ENCODE results near the gene CBX4. TPM values are rescaled to one million over a fixed set of nuclear protein-coding genes. Genes with fewer than 3 reads are reported as not detected.
A peak's percentile ranks its signal among the peaks of the same experiment; 100 is the strongest.

Gene CBX4
- 10 to 100 TPM; 12.7 to 16.8 TPM for total RNA-seq

GRCh38 chr17:79839356-79840268, at the start of gene CBX4:
Gene CBX4, minus strand, starts transcription at chr17:79839440. Its CDS starts 189 bp downstream, at chr17:79839251.
- peaks cover 0 to 11% of the 10 kb centered on the region in 2 donors for H3K36me3 Mint-ChIP-seq
- H3K27ac Mint-ChIP-seq: peak within 1 kb of the TSS; percentile 37 to 83
- H3K9me3 Mint-ChIP-seq: no peaks in the 10 kb centered on the region
- peak; percentile 79 to 85 for ATAC-seq
- DNase-seq (ENCODE audit: low spot score in 2 of 2): peak; percentile 82 to 87

- ATAC-seq: no peak
- no peak for DNase-seq (ENCODE audit: low spot score in 2 of 2)
- no peaks in the 10 kb centered on the region for H3K36me3 Mint-ChIP-seq
- no peak overlapping the region for H3K27ac Mint-ChIP-seq
- no peaks in the 10 kb centered on the region for H3K9me3 Mint-ChIP-seq
These were observed 48.8 kb upstream of the CBX4 start for GRCh38 chr17:79888009-79888540.

DNA sequence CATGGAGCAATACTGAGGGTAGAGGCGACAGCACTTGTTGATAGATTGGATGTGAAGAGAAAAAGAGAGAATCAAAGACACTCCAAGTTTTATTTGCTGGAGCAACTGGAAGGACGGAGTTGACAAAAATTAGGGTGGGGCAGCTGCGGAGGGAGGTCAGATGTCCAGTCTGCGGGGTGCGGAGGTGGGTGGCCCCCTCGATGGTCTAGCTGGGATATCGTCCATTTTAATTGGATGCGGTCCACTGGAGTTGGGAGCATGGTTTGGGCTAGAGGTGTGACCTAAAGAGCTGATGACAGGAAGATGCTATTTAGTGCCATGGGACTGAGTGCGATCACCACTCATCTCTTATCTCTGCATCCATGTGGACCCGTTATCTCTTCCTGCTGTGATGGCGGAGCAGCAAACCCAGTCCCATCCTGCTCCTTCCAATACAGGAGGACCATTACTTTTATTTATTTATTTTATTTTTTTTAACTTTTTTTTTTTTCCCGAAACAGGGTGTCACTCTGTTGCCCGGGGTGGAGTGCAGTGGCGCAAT, 48.3 kb upstream of the CBX4 start:
- Mint-ChIP-seq H3K9me3 (no peaks in the 10 kb centered on the region), H3K36me3 (no peaks in the 10 kb centered on the region), H3K27ac (no peak overlapping the region)
- ATAC-seq: no peak
- no peak for DNase-seq (ENCODE audit: low spot score in 2 of 2)

DNA sequence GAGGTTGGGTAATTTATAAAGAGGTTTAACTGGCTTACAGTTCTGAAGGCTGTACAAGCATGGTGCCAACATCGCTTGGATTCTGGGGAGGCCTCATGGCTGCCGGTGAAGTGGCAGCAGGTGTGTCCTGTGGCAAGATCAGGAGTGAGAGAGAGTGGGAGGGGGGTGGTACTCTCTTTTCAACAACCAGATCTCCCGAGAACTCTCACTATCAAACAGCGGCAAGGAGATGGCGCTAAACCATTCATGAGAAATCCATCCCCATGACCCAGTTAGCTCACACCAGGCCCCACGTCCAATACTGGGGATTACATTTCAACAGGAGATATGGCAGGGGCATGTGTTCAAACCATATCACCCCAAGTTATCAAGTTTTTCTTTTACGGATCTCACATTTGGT, 44.0 kb upstream of the CBX4 start:
- H3K27ac Mint-ChIP-seq: no peak overlapping the region
- no peaks in the 10 kb centered on the region for H3K9me3 Mint-ChIP-seq
- ATAC-seq: no peak
- no peak for DNase-seq (ENCODE audit: low spot score in 2 of 2)
- H3K36me3 Mint-ChIP-seq: no peaks in the 10 kb centered on the region

DNA sequence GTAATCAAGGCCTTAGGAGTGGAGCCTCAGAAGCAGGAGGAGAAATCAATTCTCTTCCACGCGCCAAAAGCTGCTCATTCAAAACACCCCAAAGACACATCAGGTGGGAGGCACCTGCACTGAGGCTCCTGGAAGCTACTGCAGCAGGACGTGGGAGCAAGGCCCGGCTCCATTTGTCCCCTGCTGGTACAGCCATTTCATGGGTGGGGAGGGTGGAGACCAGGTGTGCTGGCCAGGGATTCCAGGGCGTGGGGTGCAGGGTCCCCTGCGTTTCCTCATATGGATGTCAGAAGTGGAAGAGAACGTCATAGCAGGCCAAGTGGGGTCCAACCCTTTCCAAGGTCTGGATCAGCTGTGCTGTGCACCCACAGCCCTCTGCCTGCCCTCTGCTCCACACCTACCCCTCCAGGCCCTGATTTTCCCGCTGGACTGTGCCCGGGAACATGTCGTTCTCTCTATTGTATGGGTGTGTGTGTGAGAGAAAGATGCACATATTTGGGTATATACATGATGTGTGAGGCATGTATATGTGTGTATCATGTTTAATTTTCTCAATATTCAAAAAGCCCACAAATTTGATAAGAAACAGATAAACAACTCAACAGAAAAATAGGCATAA, 39.2 kb upstream of the CBX4 start:
- no peak overlapping the region for H3K27ac Mint-ChIP-seq
- H3K9me3 Mint-ChIP-seq: no peaks in the 10 kb centered on the region
- no peak for ATAC-seq
- no peaks in the 10 kb centered on the region for H3K36me3 Mint-ChIP-seq
- no peak for DNase-seq (ENCODE audit: low spot score in 2 of 2)

DNA sequence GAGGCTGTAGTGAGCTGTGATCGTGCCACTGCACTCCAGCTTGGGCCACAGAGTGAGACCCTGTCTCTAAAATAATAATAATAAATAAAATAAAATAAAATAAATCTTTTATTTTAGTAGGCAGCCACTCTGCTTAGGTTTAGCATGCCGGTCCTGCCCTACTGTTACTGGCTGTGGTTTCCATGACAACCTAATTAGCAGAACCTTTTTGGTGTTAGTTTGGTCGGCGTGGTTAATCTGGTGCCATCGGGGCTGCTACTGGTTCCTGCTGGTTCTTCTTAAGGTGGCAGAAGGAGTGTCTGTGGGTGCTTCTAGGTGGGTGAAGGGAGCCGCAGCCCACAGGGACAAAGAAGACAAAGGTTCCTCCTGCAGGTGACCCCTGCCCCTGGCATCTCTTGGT, 37.8 kb upstream of the CBX4 start:
- Mint-ChIP-seq H3K9me3 (no peaks in the 10 kb centered on the region), H3K36me3 (no peaks in the 10 kb centered on the region), H3K27ac (no peak overlapping the region)
- DNase-seq (ENCODE audit: low spot score in 2 of 2) (no peak), ATAC-seq (no peak)

DNA sequence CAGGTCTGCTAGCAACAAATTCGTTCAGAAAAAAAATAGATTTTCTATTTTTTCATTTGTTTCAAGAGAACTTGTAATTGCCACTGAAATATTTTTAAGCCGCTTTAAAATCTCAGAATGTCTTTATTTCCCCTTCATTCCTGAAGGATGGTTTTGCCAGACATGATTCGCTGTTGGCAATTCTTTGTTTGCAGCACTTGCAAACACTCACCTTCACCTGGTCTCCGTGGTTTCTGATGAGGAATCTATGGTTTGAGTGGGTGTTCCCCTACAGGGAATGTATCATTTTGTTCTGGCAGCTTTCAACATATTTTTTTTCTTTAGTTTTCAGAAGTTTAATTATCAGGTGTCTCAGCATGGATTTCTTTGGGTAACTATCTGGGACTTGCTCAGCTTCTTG, 36.3 kb upstream of the CBX4 start:
- no peaks in the 10 kb centered on the region for H3K9me3 Mint-ChIP-seq
- DNase-seq (ENCODE audit: low spot score in 2 of 2): no peak
- H3K27ac Mint-ChIP-seq: no peak overlapping the region
- no peaks in the 10 kb centered on the region for H3K36me3 Mint-ChIP-seq
- ATAC-seq: no peak

GRCh38 chr17:79874329-79874981, 35.2 kb upstream of the CBX4 start:
- ATAC-seq (peak in 1 of 2 donors; percentile 69), DNase-seq (ENCODE audit: low spot score in 2 of 2) (peak in 1 of 2 donors; percentile 39)
- no peak overlapping the region for H3K27ac Mint-ChIP-seq
- no peaks in the 10 kb centered on the region for H3K36me3 Mint-ChIP-seq
- H3K9me3 Mint-ChIP-seq: no peaks in the 10 kb centered on the region

- DNase-seq (ENCODE audit: low spot score in 2 of 2): no peak
- no peak for ATAC-seq
- H3K36me3 Mint-ChIP-seq: no peaks in the 10 kb centered on the region
- H3K27ac Mint-ChIP-seq: no peak overlapping the region
- H3K9me3 Mint-ChIP-seq: no peaks in the 10 kb centered on the region
These were observed 34.3 kb upstream of the CBX4 start for GRCh38 chr17:79873583-79873982.

- H3K9me3 Mint-ChIP-seq: no peaks in the 10 kb centered on the region
- H3K36me3 Mint-ChIP-seq: no peaks in the 10 kb centered on the region
- H3K27ac Mint-ChIP-seq: no peak overlapping the region
- ATAC-seq (no peak), DNase-seq (ENCODE audit: low spot score in 2 of 2) (no peak)
These were observed 33.5 kb upstream of the CBX4 start for GRCh38 chr17:79872762-79873161.

DNA sequence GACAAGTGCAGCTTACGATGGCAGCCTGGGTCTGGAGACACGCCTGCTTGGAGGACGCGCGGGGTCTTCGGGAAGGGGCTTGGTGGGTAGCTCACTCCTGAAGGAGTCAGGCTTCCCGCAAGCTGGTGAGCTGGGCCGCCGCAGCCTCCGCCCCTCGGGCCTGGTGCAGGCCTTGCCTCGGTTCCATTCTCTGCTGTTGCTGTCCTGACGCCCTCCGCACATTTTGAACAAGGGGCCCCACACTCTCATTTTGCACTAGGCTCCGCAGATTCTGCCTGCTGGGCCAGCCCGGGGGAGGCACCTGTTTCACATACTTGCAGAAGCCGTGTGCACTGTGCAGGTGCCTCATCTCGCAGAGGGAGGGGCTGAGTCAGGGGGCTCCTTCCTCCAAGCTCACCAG, 31.9 kb upstream of the CBX4 start:
- no peak for DNase-seq (ENCODE audit: low spot score in 2 of 2)
- ATAC-seq: no peak
- Mint-ChIP-seq H3K9me3 (no peaks in the 10 kb centered on the region), H3K27ac (no peak overlapping the region), H3K36me3 (no peaks in the 10 kb centered on the region)

DNA sequence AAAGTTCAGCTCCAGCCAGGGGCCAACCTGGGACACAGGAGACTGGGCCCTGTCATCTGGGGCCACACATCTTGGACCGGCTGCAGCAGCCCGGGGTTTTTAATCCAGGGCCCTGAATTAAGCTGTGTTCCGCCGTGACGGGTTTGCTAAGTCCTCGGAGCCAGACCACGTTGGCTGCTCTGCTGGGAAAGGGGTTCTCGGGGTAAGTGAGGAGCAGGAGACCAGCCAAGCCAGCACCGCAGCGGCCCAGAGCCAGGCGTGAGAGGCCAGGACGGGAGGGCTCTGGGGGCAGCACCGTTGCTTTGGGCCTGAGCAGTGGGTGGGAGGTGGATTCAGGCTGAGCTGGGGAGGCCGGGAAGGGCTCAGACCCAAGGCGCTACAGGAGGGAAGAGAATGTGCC, 31.3 kb upstream of the CBX4 start:
- no peak for DNase-seq (ENCODE audit: low spot score in 2 of 2)
- no peak for ATAC-seq
- no peak overlapping the region for H3K27ac Mint-ChIP-seq
- H3K9me3 Mint-ChIP-seq: no peaks in the 10 kb centered on the region
- H3K36me3 Mint-ChIP-seq: no peaks in the 10 kb centered on the region

DNA sequence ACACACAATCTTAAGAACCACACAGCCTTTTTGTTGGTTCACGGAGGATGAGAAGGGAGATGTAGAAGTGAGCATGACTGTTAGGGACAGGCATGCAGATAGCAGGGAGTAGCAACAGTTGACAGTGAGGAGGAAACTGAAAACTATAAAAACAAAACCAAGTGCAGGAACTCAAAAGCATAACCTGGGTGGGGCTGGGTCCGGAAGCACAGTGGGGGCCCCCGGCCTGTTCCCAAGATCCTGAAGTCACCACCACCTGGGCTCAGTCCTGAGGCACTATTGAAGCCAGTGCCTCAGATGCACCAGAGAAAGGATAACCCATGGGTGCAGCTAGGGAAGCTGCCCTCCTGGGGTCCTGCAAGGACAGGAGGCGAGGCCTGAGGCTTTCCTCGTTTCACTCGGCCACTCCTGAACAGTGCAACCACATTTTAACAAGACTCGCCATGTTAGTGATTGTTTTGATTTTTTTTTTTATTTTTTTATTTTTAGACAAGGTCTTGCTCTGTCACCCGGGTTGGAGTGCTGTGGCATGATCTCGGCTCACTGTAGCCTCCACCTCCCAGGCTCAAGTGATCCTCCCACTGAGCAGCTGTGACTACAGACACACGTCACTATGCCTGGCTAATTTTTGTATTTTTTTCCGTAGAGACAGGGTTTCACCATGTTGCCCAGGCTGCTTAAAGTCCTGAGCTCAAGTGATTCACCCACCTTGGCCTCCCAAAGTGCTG, 27.7 kb upstream of the CBX4 start:
- Mint-ChIP-seq H3K36me3 (no peaks in the 10 kb centered on the region), H3K27ac (peak overlapping the region in 1 of 2 donors; percentile 95), H3K9me3 (no peaks in the 10 kb centered on the region)
- ATAC-seq (peak; percentile 33 to 84), DNase-seq (ENCODE audit: low spot score in 2 of 2) (no peak)

GRCh38 chr17:79865351-79866210, 26.3 kb upstream of the CBX4 start:
- ATAC-seq (no peak), DNase-seq (ENCODE audit: low spot score in 2 of 2) (no peak)
- Mint-ChIP-seq H3K9me3 (no peaks in the 10 kb centered on the region), H3K27ac (peak overlapping the region in 1 of 2 donors; percentile 61), H3K36me3 (no peaks in the 10 kb centered on the region)

- H3K27ac Mint-ChIP-seq: peak overlapping the region in 1 of 2 donors; percentile 61
- ATAC-seq (no peak), DNase-seq (ENCODE audit: low spot score in 2 of 2) (no peak)
- H3K9me3 Mint-ChIP-seq: no peaks in the 10 kb centered on the region
- no peaks in the 10 kb centered on the region for H3K36me3 Mint-ChIP-seq
These were observed 25.5 kb upstream of the CBX4 start for GRCh38 chr17:79864617-79865250.
